GM12892 (cell line): ENCODE data around the gene KCNK5.

Source experiments
- POLR2A ChIP-seq: IDR thresholded peaks from 2 replicates; pipeline ENCODE4 v1.6.1; 2011; ENCODE audit warnings: low read depth, low read length, control low read depth
- POLR2AphosphoS5 ChIP-seq: IDR thresholded peaks from 2 replicates; pipeline ENCODE4 v1.6.1; 2011; ENCODE audit warnings: low read depth, low read length, control low read depth
- TAF1 ChIP-seq: IDR thresholded peaks from 2 replicates; pipeline ENCODE4 v1.6.1; 2011; ENCODE audit warnings: low read depth, mild to moderate bottlenecking, control low read depth, low read length, borderline replicate concordance

- no peak for TF ChIP-seq POLR2AphosphoS5
- no peak for TF ChIP-seq POLR2A
- TF ChIP-seq TAF1 = no peak
Observed at GRCh38 chr6:39227476-39227875, 1.8 kb downstream of the KCNK5 start.
